Panc1 (cell line): ENCODE data around the gene E2F3. TPM values are rescaled to one million over a fixed set of nuclear protein-coding genes. Genes with fewer than 3 reads are reported as not detected.

ENCODE experiments used
- ATAC-seq: fragments of 200-7000 bp; cut with Tn5 transposase; 2 replicates; pipeline ENCODE4 v1.9.1; 2020; ENCODE audit warnings: mild to moderate bottlenecking, moderate library complexity
- BruUV-seq: library from RNA; stranded (reverse); fragments of 400-500 nt; replicated peaks from 2 replicates; lab custom pipeline; 2021; lab: Mats Ljungman, UMichigan
- CTCF ChIA-PET: fragments of 300-600 bp; sonication (Branson Sonifier 250); formaldehyde crosslinking; loops from one replicate; lab custom pipeline; 2022; ENCODE audit warnings: antibody characterized with exemption; lab: Charles Lee
- POLR2A ChIA-PET: fragments of 300-600 bp; sonication (Branson Sonifier 250); formaldehyde crosslinking; loops from one replicate; lab custom pipeline; 2022; ENCODE audit warnings: antibody characterized with exemption; lab: Charles Lee
- DNase-seq: peaks from one replicate; pipeline ENCODE4 v3.0.0-alpha.2; 2010; ENCODE audit warnings: low read depth, low spot score
- H3K27ac ChIP-seq: 2 replicates; pipeline ENCODE4 v1.5.1; 2011; ENCODE audit warnings: mild to moderate bottlenecking, low read length, inconsistent platforms
- H3K27me3 ChIP-seq: fragments of 200-500 bp; sonication (Bioruptor generic); 2 replicates; pipeline ENCODE4 v1.6.0; 2014; ENCODE audit warnings: low read length, inconsistent platforms; ENCODE audit not compliant: control insufficient read depth, insufficient read depth
- H3K36me3 ChIP-seq: fragments of 200-500 bp; sonication (Bioruptor generic); 2 replicates; pipeline ENCODE4 v1.5.1; 2014; ENCODE audit warnings: inconsistent platforms, mild to moderate bottlenecking, low read length, moderate library complexity; ENCODE audit not compliant: control insufficient read depth, insufficient read depth
- H3K4me1 ChIP-seq: 2 replicates; pipeline ENCODE4 v1.5.1; 2011; ENCODE audit warnings: inconsistent platforms, mild to moderate bottlenecking, low read length, moderate library complexity; ENCODE audit not compliant: control insufficient read depth, insufficient read depth
- H3K4me3 ChIP-seq, 2 experiments: 2 replicates each; pipeline ENCODE4 v1.5.1; 2011 to 2012; ENCODE audit warnings: low read depth in 2 of 2, low read length in 2 of 2, mild to moderate bottlenecking in 2 of 2, inconsistent platforms in 1 of 2, moderate library complexity in 1 of 2
- H3K9me3 ChIP-seq: fragments of 200-500 bp; sonication (Bioruptor generic); 2 replicates; pipeline ENCODE4 v1.5.1; 2014; ENCODE audit warnings: low read depth, mild to moderate bottlenecking, inconsistent platforms, low read length, moderate library complexity; ENCODE audit not compliant: control insufficient read depth, insufficient read depth
- CTCF ChIP-seq: fragments of 450-650 bp; IDR thresholded peaks from 2 replicates; pipeline ENCODE4 v1.5.1; 2017; ENCODE audit warnings: mild to moderate bottlenecking
- POLR2AphosphoS5 ChIP-seq: IDR thresholded peaks from 2 replicates; pipeline ENCODE4 v1.6.1; 2012; ENCODE audit warnings: mild to moderate bottlenecking, low read depth, low read length, moderate library complexity
- REST ChIP-seq, 2 experiments: IDR thresholded peaks; 2 replicates each; pipeline ENCODE4 v1.6.1; 2011 to 2012; ENCODE audit warnings: low read depth in 2 of 2, control low read depth in 1 of 2, low read length in 1 of 2, mild to moderate bottlenecking in 1 of 2, moderate library complexity in 1 of 2; ENCODE audit not compliant: insufficient read depth in 1 of 2
- SIN3A ChIP-seq: IDR thresholded peaks from 2 replicates; pipeline ENCODE4 v1.6.1; 2012; ENCODE audit warnings: low read depth, mild to moderate bottlenecking, low read length, moderate library complexity, borderline replicate concordance; ENCODE audit not compliant: insufficient read depth
- TCF7L2 ChIP-seq: IDR thresholded peaks from 2 replicates; pipeline ENCODE4 v1.6.1; 2011; ENCODE audit warnings: mild to moderate bottlenecking, low read depth, low read length, inconsistent platforms
- in situ Hi-C: cut with HindIII; loops from 2 replicates; pipeline ENCODE4 v1.10.0; 2016; ENCODE audit warnings: low sequenced_read_pairs, low pct_unique_long_range_greater_than_20kb
- intact Hi-C: fragments of 100-400 bp; cut with micrococcal nuclease; formaldehyde crosslinking; loops from one replicate; pipeline ENCODE4 v1.10.0; 2022; ENCODE audit not compliant: unreplicated experiment
- total RNA-seq: library from RNA; stranded (reverse); gene quantifications from one replicate; pipeline ENCODE4 v1.2.1, GENCODE V29; 2021; ENCODE audit not compliant: unreplicated experiment

Gene E2F3
- total RNA-seq, 1 experiment from 2014 or later, result 31.0 TPM

GRCh38 chr6:20364327-20364726, 37.4 kb upstream of the E2F3 start:
- no peaks in the 10 kb centered on the region for H3K4me1 ChIP-seq
- ChIA-PET POLR2A (no interaction called here), CTCF (no interaction called here)
- no peak overlapping the region for H3K27ac ChIP-seq
- TF ChIP-seq REST (IDR thresholded peaks at IDR 0.05; ENCODE audit: insufficient read depth in 1 of 2, low read depth in 2 of 2, low read length in 1 of 2) (no peak), TCF7L2 (no peak), POLR2AphosphoS5 (no peak), CTCF (no peak), SIN3A (no peak)
- no peaks in the 10 kb centered on the region for H3K36me3 ChIP-seq
- in situ Hi-C loops, result no loop called here
- no peaks in the 10 kb centered on the region for H3K9me3 ChIP-seq
- ATAC-seq, result no peak
- DNase-seq, result no peak
- H3K27me3 ChIP-seq, result peaks cover 5% of the 10 kb centered on the region; the same call in 1 of the 2 replicates
- no peak overlapping the region for H3K4me3 ChIP-seq
- no TSS peak for BruUV-seq
- intact Hi-C loops, result no loop called here

- CTCF ChIA-PET, result no interaction called here
- Histone ChIP-seq H3K27ac (no peak overlapping the region), H3K27me3 (peaks cover 5% of the 10 kb centered on the region; the same call in 1 of the 2 replicates), H3K36me3 (no peaks in the 10 kb centered on the region), H3K4me3 (no peak overlapping the region), H3K4me1 (no peaks in the 10 kb centered on the region), H3K9me3 (no peaks in the 10 kb centered on the region)
- POLR2A ChIA-PET, result no interaction called here
- no peak for TF ChIP-seq TCF7L2
- TF ChIP-seq REST (IDR thresholded peaks at IDR 0.05; ENCODE audit: insufficient read depth in 1 of 2, low read depth in 2 of 2, low read length in 1 of 2), result no peak
- TF ChIP-seq SIN3A, result no peak
- TF ChIP-seq POLR2AphosphoS5, result no peak
- TF ChIP-seq CTCF, result no peak
- DNase-seq (no peak), ATAC-seq (no peak)
- in situ Hi-C loops, result no loop called here
- intact Hi-C loops, result no loop called here
- BruUV-seq, result no TSS peak
Observed at GRCh38 chr6:20365456-20365855, 36.2 kb upstream of the E2F3 start.
